MM.1S (cell line): ENCODE measurements around the gene CARD11.

Experiments
- DNase-seq: peaks from one replicate; pipeline ENCODE4 v3.0.0-alpha.2; 2015
- H2AFZ ChIP-seq: fragments of 300-600 bp; sonication (generic); 2 replicates; pipeline ENCODE4 v1.6.0; 2016; ENCODE audit warnings: antibody characterized with exemption, low read length
- H3F3A ChIP-seq: fragments of 300-600 bp; sonication (generic); 2 replicates; pipeline ENCODE4 v1.6.1; 2016; ENCODE audit warnings: mild to moderate bottlenecking, antibody characterized with exemption, low read length, moderate library complexity, mixed read lengths; ENCODE audit not compliant: insufficient read depth
- H3K27ac ChIP-seq: fragments of 300-600 bp; sonication (generic); 2 replicates; pipeline ENCODE4 v1.5.1; 2016; ENCODE audit warnings: mild to moderate bottlenecking, low read length
- H3K27me3 ChIP-seq: fragments of 300-600 bp; sonication (generic); replicated peaks from 2 replicates; pipeline ENCODE4 v1.6.0; 2016; ENCODE audit warnings: low read length; ENCODE audit not compliant: insufficient read depth
- H3K36me3 ChIP-seq: fragments of 300-600 bp; sonication (generic); replicated peaks from 2 replicates; pipeline ENCODE4 v1.6.1; 2016; ENCODE audit warnings: mild to moderate bottlenecking, low read length, mixed read lengths; ENCODE audit not compliant: insufficient read depth
- H3K4me1 ChIP-seq: fragments of 300-600 bp; sonication (generic); 2 replicates; pipeline ENCODE4 v1.6.1; 2016; ENCODE audit warnings: low read length, mixed read lengths
- H3K4me2 ChIP-seq: fragments of 300-600 bp; sonication (generic); 2 replicates; pipeline ENCODE4 v1.6.0; 2016; ENCODE audit warnings: low read depth, low read length
- H3K4me3 ChIP-seq: fragments of 300-600 bp; sonication (generic); 2 replicates; pipeline ENCODE4 v1.5.1; 2016; ENCODE audit warnings: low read length, mixed read lengths
- H3K79me2 ChIP-seq: fragments of 300-600 bp; sonication (generic); 2 replicates; pipeline ENCODE4 v1.6.1; 2016; ENCODE audit warnings: mixed run types, low read length, mixed read lengths
- H3K9ac ChIP-seq: fragments of 300-600 bp; sonication (generic); 2 replicates; pipeline ENCODE4 v1.6.1; 2016; ENCODE audit warnings: low read length, mixed read lengths
- H3K9me2 ChIP-seq: fragments of 300-600 bp; sonication (generic); replicated peaks from 2 replicates; pipeline ENCODE4 v1.6.1; 2016; ENCODE audit warnings: mild to moderate bottlenecking, low read length, mixed read lengths; ENCODE audit not compliant: insufficient read depth
- H3K9me3 ChIP-seq: fragments of 300-600 bp; sonication (generic); replicated peaks from 2 replicates; pipeline ENCODE4 v1.6.1; 2016; ENCODE audit warnings: mild to moderate bottlenecking, low read length, mixed read lengths; ENCODE audit not compliant: insufficient read depth
- H4K20me1 ChIP-seq: fragments of 300-600 bp; sonication (generic); 2 replicates; pipeline ENCODE4 v1.6.1; 2016; ENCODE audit warnings: mild to moderate bottlenecking, low read length, moderate library complexity, mixed read lengths; ENCODE audit not compliant: insufficient read depth
- CTCF ChIP-seq: fragments of 300-600 bp; sonication (generic); IDR thresholded peaks from 2 replicates; pipeline ENCODE4 v1.5.1; 2016; ENCODE audit warnings: antibody characterized with exemption, low read length, mixed read lengths
- EZH2 ChIP-seq: fragments of 300-600 bp; sonication (generic); optimal IDR thresholded peaks from 2 replicates; pipeline ENCODE3; 2017; ENCODE audit warnings: low read depth, mild to moderate bottlenecking, antibody characterized with exemption, low read length, mixed read lengths
- EZH2phosphoT487 ChIP-seq: fragments of 300-600 bp; sonication (generic); IDR thresholded peaks from 2 replicates; pipeline ENCODE4 v1.6.1; 2018; ENCODE audit warnings: antibody characterized with exemption, low read length

CARD11 gene

GRCh38 chr7:2969398-2970306 is 74.0 kb downstream of the CARD11 start:
- Histone ChIP-seq H3K79me2 (no peaks in the 10 kb centered on the region), H2AFZ (no peak overlapping the region)

GRCh38 chr7:2968616-2969397 is 74.9 kb downstream of the CARD11 start:
- no peaks in the 10 kb centered on the region for H3K4me1 ChIP-seq
- no peaks in the 10 kb centered on the region for H3K9me3 ChIP-seq
- no peaks in the 10 kb centered on the region for H4K20me1 ChIP-seq
- no peak overlapping the region for H2AFZ ChIP-seq
- DNase-seq: no peak
- no peaks in the 10 kb centered on the region for H3K9me2 ChIP-seq
- no peak overlapping the region for H3K9ac ChIP-seq
- TF ChIP-seq EZH2phosphoT487 (no peak), EZH2 (no peak), CTCF (no peak)
- H3K27ac ChIP-seq: no peak overlapping the region
- no peaks in the 10 kb centered on the region for H3F3A ChIP-seq
- no peaks in the 10 kb centered on the region for H3K27me3 ChIP-seq
- no peaks in the 10 kb centered on the region for H3K79me2 ChIP-seq
- no peak overlapping the region for H3K4me3 ChIP-seq
- no peak overlapping the region for H3K4me2 ChIP-seq
- H3K36me3 ChIP-seq: no peaks in the 10 kb centered on the region

More at GRCh38 chr7:2969398-2970306, 74.0 kb downstream of the CARD11 start:
- Histone ChIP-seq H3K27me3 (no peaks in the 10 kb centered on the region), H3K9ac (no peak overlapping the region), H3K36me3 (no peaks in the 10 kb centered on the region), H3K27ac (no peak overlapping the region), H3K4me3 (no peak overlapping the region), H3K4me2 (no peak overlapping the region), H3K9me2 (no peaks in the 10 kb centered on the region), H3K4me1 (no peaks in the 10 kb centered on the region), H3K9me3 (no peaks in the 10 kb centered on the region), H4K20me1 (no peaks in the 10 kb centered on the region), H3F3A (no peaks in the 10 kb centered on the region)
- TF ChIP-seq CTCF (no peak), EZH2phosphoT487 (no peak), EZH2 (no peak)
- DNase-seq: no peak

GRCh38 chr7:2968176-2968575 is 75.5 kb downstream of the CARD11 start:
- no peaks in the 10 kb centered on the region for H3K9me2 ChIP-seq
- H4K20me1 ChIP-seq: no peaks in the 10 kb centered on the region
- no peak overlapping the region for H3K4me3 ChIP-seq
- H3K9ac ChIP-seq: no peak overlapping the region
- no peak for DNase-seq
- H3K27ac ChIP-seq: no peak overlapping the region
- no peaks in the 10 kb centered on the region for H3F3A ChIP-seq
- no peak overlapping the region for H3K4me2 ChIP-seq
- H3K79me2 ChIP-seq: no peaks in the 10 kb centered on the region
- H3K36me3 ChIP-seq: no peaks in the 10 kb centered on the region
- H3K9me3 ChIP-seq: no peaks in the 10 kb centered on the region
- TF ChIP-seq CTCF (no peak), EZH2phosphoT487 (no peak), EZH2 (no peak)
- no peaks in the 10 kb centered on the region for H3K4me1 ChIP-seq
- H3K27me3 ChIP-seq: no peaks in the 10 kb centered on the region
- H2AFZ ChIP-seq: no peak overlapping the region
